Superior temporal gyrus (tissue), 1 donor: Measurements from ENCODE around the gene RBFOX1.

Experiments used
- DNase-seq: peaks from one replicate; pipeline ENCODE4 v3.0.0-alpha.2; 2016; ENCODE audit errors: extremely low spot score

RBFOX1 gene

GRCh38 chr16:7518158-7518557 is 185.5 kb downstream of the RBFOX1 start:
- no peak for DNase-seq

- DNase-seq, result no peak
These were observed 189.2 kb downstream of the RBFOX1 start for GRCh38 chr16:7521834-7522233.

- no peak for DNase-seq
These were observed 191.8 kb downstream of the RBFOX1 start for GRCh38 chr16:7524419-7524818.

GRCh38 chr16:7526736-7527135 is 194.1 kb downstream of the RBFOX1 start:
- DNase-seq, result no peak

- DNase-seq, result no peak
These were observed 199.9 kb downstream of the RBFOX1 start for GRCh38 chr16:7532534-7532933.

- no peak for DNase-seq
These were observed 202.1 kb downstream of the RBFOX1 start for GRCh38 chr16:7534749-7535148.

- DNase-seq, result no peak
These were observed 208.4 kb downstream of the RBFOX1 start for GRCh38 chr16:7541026-7541425.

GRCh38 chr16:7545251-7545650 is 212.6 kb downstream of the RBFOX1 start:
- no peak for DNase-seq

GRCh38 chr16:7546948-7547347 is 214.3 kb downstream of the RBFOX1 start:
- no peak for DNase-seq

GRCh38 chr16:7547736-7548135 is 215.1 kb downstream of the RBFOX1 start:
- DNase-seq, result no peak

- no peak for DNase-seq
These were observed 216.2 kb downstream of the RBFOX1 start for GRCh38 chr16:7548796-7549318.

- DNase-seq, result no peak
These were observed 217.5 kb downstream of the RBFOX1 start for GRCh38 chr16:7550096-7550495.

GRCh38 chr16:7555459-7555858 is 222.8 kb downstream of the RBFOX1 start:
- no peak for DNase-seq

GRCh38 chr16:7561908-7562405 is 229.3 kb downstream of the RBFOX1 start:
- DNase-seq, result no peak

- DNase-seq, result no peak
These were observed 233.7 kb downstream of the RBFOX1 start for GRCh38 chr16:7566360-7566759.

GRCh38 chr16:7571366-7571765 is 238.7 kb downstream of the RBFOX1 start:
- no peak for DNase-seq

- DNase-seq, result no peak
These were observed 244.9 kb downstream of the RBFOX1 start for GRCh38 chr16:7577588-7577987.

- no peak for DNase-seq
These were observed 246.8 kb downstream of the RBFOX1 start for GRCh38 chr16:7579454-7579853.

- DNase-seq, result no peak
These were observed 248.5 kb downstream of the RBFOX1 start for GRCh38 chr16:7581175-7581574.

- DNase-seq, result no peak
These were observed 250.8 kb downstream of the RBFOX1 start for GRCh38 chr16:7583396-7583795.

- no peak for DNase-seq
These were observed 251.9 kb downstream of the RBFOX1 start for GRCh38 chr16:7584561-7584960.

- no peak for DNase-seq
These were observed 253.1 kb downstream of the RBFOX1 start for GRCh38 chr16:7585705-7586104.

- no peak for DNase-seq
These were observed 258.3 kb downstream of the RBFOX1 start for GRCh38 chr16:7590934-7591333.

GRCh38 chr16:7596308-7596707 is 263.7 kb downstream of the RBFOX1 start:
- DNase-seq, result no peak
